ENCODE measurements around the gene MYOM1.
"Not testable (repeated sequence)": the region's sequence is repeated elsewhere in the genome, so short reads cannot be mapped to it uniquely, and the experiment has no call there.

Gene MYOM1

DNA sequence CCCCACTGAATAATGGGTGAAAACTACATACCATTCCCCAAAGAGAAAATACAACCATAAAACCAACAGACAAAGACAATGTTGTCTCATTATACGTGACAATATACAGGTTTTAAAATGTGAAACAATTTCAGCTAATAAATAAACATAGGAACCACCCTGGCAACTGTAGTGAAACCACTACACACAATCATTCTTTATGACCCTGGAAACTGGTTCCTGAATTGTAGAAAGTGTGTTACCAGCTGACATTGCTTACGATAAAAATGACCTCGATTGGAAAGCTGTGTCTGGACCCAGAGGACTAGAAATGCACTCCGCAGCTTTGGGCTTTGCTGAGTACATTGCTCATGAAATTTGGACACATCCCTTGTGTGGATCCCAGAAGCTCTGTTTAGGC is 132.9 kb downstream of the MYOM1 start:
- DNase-seq (ENCODE audit: low spot score): no peak

DNA sequence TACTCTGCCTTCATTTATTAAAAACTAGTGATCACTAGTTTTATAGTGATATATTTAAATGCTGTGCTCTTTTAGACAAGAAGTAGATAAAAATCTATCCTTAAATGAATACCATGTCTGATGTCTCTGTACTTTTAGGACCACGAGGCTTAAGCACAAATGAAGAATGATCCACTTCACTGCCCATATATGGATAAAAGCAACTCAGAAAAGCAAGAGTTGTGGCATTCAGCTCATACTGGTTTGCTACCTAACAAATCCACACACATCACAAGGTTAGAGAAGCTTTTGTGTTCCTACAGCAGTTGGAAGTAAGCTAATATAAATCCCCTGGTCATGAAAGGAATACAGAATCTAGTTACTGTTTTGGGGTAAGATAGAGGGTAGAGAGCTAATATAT is 134.2 kb downstream of the MYOM1 start:
- DNase-seq (ENCODE audit: low spot score): no peak

DNA sequence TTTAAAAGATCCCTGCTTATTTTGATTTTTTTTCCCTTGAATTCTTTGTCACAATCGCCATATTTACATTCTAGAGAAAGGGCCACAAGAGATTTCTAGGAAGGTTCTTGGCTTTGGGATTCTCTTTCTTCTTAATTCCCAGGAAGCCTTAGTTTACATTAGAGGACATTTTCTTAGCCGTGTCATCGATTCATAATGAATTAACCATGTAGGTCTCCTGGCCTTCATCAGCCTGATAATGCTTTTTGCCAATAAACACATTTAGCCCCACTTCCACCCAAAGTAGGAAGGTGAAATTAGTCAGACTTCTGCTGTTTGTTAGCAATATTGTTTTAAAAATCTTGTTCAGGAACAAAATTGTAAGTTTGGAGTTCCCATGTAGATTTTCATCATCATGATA is 135.6 kb downstream of the MYOM1 start:
- no peak for DNase-seq (ENCODE audit: low spot score)

DNA sequence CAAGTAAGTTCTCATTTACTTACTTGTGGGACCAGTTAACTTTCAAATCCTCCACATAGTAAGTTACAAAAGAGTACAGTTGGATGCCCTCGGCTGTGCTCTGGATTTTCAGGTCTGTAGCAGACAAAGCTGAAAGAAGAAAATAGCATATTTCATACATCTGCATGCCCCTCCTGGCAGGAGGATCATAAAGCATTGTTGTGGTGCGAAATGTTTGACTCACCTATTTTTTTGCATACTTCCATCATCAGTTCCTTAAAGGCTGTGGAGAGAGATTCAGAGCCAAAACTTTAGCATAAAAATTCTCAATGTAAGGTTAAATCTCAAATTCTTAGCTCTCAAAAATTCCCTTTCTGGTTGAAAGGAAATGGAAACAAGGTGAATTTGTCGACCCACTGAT is 136.0 kb downstream of the MYOM1 start:
- DNase-seq (ENCODE audit: low spot score): no peak

DNA sequence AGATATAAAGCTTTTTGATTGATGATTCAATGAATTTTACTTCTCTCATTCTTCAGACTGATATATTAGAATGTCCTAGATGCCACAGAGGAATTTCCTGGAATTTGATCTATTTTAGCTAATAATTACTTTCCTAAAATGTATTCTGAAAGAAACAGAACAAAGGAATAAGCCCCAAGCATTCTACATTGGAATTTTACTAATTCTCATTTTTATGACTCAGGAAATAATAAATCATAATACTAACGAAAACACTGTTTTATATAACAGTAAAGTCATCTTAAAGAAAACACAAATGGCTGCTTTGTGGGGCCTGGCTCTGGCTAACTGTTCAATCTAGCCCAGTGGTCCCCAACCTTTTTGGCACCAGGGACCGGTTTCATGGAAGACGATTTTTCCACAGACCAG is 138.2 kb downstream of the MYOM1 start:
- no peak for DNase-seq (ENCODE audit: low spot score)

DNA sequence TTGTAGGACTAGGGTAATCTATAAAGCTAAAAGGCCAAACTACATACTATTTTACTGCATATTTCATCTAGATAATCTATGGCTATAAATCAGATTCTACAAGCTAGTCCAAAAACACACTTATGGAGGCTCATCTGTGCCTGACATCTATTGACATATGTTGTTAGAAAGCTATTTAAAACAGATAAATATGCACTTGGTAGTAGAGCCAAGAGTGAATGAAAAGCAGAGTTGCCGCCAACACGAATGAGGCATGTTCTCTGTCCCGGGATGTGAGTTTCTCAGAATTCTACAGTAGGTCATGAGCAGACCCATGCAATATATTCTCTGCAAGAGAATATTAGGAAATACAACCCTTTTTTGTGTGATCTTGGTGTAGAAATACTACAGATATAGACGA is 140.1 kb downstream of the MYOM1 start:
- DNase-seq (ENCODE audit: low spot score): no peak

DNA sequence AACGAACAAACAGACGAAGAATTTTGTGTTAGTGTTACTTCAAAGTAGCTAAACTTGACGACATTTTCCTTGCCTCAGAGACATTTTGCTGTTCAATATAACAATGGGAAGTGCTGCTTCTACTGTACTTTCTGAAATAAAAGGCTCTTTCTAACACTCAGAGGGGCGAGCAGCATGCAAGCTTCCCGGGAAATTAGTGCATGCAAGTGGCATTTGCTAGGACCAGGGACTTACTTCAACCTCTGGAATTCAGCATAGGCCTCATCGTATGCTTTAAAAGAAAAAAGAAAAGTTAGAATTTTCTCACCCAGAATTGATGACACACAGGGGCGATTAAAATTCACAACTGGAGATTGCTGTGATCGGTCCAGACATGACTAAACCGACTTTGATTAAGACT is 144.3 kb downstream of the MYOM1 start:
- no peak for DNase-seq (ENCODE audit: low spot score)

DNA sequence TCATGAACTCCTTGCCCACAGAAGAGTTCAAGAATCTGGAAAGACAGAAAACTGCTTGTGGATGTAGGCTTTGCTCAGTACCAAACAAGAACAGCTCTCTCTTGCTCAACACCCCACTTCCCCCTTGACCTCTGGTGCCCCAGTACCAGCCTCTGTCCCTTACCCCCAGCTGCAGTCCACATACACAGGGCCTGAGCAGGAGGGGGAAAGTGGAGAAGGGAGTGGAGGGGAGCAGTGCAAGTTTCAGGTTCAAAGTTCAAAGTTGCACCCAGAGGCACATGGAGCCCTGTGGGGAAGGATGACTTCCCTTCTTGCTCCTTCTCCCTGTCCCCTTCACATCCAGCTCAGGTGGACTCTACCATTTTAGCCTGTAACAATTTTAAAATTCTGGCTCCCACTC is 145.7 kb downstream of the MYOM1 start:
- DNase-seq (ENCODE audit: low spot score): no peak

DNA sequence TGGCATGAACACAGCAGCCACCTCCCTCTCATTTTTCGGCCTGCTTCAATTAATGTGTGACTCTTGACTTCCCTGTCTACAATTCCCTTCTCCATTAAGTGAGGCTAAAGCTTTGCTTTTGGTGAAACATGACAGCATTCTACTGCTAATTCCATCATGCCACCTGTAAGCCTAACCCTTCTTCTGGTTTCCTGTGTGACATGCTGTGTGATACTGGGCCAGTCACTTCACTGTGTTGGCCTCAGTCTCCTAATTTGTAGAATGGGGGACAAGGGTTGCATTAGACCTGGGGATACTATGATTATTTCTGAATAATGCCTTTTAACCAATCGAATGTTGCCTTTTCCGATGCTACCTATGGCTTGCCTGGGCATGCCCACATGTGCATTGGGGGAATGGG is 146.4 kb downstream of the MYOM1 start:
- not testable (repeated sequence) for DNase-seq (ENCODE audit: low spot score)

DNA sequence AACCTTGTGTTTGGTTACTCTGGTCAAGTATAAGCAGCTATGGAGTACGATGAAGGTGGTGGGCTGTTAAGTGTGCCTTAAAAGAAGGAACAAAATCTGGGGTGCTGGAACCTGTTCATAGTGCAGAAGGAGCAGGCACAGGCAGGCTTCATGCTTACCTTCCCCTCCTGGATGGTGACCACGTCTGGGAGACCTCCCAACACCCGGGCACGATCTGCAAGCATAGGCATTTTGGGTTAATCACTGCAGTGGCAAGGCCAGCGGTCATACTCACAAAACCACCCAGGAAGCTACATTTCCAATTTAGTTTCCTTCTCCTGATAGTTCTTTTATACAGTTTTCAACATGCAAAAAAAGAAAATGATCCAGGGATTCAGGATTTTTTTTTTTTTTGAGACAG is 148.1 kb downstream of the MYOM1 start:
- no peak for DNase-seq (ENCODE audit: low spot score)

DNA sequence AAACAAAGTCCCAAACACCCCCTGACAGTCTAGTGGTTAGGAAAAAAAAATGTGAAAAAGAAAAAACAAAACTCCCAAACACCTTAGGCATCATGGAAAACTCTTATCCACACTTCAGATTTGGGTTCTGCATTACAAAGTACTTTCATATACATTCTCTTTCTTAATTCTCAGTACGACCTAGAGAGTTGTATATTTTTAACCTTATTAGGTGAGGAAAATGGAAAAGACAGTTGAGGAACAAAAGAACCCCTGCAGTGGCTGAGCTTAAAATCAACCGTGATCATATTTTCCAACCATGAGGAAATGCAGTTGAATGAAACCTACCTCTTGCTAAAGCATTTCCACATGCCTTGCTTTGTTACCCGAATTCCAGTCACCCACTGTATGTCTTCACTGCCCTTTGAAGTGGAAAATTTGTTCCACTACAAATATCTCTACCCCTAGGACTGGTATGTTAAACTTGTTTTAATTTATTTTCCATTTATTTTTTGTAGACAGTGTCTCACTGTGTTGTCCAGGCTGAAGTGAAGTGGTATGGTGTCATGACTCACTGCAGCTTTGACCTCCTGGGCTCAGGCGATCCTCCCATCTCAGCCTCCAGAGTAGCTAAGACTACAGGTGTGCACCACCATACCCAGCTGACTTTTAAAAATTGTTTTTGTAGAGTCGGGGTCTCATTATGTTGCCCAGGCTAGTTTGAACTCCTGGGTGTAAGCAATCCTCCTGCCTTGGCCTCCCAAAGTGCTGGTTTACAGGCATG is 149.9 kb downstream of the MYOM1 start:
- no peak for DNase-seq (ENCODE audit: low spot score)

DNA sequence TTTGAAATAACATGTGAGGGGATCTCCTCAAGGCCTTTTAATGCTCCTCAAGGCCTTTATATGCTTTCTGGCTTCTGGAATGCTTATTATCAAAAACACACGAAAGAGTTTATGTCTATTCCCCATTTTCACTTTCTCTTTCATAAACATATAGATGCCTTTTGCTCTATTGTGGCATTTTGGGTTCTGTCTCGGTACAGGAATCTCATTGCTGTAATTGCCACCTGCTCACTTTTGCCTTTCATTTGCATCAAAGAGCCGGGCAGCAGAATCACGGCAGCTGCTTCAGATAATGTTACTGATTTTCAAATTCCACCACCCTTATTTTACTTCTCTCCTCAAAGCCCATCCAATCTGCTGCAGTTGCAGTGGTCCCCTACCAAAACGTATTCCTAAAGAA is 152.0 kb downstream of the MYOM1 start:
- DNase-seq (ENCODE audit: low spot score): no peak

DNA sequence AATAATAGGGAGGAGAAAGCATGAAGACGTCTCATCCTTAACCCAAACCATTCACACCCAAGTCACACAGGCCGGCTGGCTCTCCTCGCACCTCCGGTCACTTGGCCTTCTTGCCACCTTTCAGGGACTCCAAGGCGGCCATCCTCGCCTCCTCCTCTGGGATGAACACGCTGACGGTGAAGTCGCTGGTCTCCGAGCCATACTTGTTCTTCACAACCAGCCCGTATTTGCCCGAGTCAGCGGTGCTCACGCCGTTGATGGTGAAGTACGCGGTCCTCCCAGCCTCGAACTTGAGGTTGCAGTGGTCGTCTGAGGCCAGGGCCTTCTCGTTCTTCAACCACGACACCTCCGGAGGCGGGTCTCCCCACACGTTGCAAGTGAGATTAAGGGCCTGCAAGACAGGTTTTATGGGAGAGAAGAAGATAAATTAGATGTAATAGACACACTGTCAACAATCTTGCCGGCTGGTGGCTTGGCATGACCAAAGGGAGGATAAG is 152.6 kb downstream of the MYOM1 start:
- DNase-seq (ENCODE audit: low spot score): no peak

DNA sequence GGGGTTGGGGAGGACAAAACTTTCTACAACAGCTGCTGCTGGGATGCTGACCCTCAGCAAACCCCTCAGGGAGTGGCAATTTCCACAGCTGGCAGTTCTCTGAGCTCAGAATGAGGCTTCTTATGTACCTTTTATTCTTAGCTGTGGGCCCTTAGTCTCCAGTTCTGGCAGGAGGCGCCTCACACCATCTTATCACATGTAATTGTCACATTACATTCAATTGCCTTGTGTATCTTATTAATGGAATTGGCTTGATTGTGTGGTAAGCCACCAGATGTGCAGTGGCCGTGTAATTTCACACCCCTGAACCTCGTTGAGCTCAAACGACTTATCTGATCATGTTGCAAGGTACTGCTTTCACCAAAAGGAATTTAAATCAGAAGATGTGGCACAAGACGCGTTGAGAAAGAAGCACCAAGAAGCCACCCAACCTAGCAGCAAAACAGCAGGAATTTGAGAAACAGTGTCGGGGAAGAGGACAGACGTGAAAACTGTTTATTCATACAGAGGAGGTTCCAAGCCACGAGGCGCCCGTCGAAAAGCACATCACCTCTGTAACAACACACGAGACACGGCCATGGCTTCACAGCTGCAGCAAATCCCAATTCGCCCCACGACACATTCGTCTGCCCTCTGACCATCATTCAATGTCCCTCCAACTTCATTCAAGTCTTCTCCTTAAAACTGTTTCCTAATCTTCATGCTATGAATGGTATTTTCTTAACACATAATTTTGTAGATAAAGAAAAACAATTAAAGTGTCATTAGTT is 153.2 kb downstream of the MYOM1 start:
- DNase-seq (ENCODE audit: low spot score): no peak

DNA sequence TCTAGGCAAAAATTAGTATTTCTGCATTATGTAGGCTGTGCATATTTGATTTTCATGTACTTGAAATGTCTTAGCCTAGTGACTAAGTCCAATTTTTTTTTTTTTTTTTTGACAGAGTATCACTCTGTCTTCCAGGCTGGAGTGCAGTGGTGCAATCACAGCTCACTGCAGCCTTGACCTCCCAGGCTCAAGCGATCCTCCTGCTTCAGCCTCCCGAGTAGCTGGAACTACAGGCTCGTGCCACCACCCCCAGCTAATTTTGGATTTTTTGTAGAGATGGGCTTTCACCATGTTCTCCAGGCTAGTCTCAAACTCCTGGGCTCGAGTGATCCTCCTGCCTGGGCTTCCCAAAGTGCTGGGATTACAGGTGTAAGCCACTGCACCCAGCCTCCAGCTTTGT is 156.0 kb downstream of the MYOM1 start:
- DNase-seq (ENCODE audit: low spot score): not testable (repeated sequence)

DNA sequence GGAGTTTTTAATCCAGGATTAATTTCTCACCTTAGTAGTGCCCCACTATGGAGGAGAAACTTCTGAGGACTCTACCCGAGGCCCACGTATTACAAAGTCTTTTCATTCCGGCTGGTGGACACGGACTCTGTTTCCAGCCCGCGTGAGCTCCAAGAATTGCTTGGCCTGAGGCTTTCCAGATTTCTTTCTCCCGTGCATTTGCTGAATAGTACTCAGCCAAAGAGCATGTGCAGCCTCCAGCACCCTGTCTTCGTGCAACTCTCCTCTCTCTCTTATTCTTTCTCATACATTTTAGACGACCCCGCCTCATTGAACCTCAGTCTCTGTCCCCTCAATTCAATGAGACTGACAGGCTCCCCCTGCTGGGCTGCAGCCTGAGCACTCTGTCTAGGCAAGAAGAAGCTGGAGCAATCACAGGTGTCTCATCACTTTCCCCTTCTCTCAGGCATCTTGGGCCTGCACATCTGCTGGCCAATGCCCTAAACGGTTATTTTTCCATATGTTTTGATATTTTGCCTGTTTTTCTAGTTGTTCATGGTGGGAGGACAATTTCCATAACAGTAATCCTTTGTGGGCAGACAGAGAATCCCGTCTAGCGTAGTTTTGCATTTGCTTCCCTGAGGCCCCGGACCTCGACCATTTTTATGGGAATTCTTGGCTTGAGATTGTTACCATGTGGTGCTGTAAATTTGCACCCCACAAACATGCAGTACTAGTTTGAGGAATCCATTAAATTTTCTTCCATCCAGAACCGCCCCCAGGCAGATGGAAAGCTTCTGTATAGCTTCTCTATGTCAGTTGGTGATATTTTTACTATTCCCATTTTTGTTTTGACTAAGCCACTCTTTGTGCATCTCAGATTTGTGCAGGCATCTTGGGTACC is 156.7 kb downstream of the MYOM1 start:
- peak; percentile 55 for DNase-seq (ENCODE audit: low spot score)

DNA sequence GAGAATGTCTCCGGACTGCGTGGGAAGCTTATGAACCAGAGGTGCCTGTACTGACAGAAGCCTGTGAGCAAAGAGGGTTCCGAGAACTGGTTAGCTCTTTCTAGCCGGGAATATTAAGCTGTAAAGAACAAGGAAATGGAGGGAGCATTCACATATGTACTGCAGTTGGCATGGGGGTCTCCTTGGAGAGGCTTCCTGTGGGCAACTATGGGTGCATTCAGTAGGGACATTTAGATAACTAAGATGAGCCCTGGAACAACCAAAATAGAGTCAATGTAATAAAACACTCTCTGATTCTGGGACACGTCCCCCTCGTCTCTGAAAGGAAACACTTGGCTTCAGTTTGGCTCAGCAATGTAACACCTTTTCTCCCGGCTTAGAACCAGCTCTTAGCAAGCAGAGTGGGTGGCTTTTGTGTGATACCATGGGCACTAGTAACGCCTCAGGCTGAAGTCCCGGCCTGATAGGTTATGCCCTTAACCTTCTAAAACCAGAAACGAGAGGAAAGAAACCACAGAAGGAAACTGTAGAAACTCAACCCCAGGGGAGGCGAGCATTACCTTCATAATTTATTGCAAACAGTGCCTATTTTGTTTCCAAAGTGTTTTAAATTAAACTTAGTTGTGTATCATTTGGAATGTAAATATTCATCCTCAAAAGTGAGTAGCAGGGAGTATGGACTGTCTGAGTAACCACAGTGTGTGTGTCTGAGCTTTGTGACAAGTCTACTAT is 158.0 kb downstream of the MYOM1 start:
- no peak for DNase-seq (ENCODE audit: low spot score)

DNA sequence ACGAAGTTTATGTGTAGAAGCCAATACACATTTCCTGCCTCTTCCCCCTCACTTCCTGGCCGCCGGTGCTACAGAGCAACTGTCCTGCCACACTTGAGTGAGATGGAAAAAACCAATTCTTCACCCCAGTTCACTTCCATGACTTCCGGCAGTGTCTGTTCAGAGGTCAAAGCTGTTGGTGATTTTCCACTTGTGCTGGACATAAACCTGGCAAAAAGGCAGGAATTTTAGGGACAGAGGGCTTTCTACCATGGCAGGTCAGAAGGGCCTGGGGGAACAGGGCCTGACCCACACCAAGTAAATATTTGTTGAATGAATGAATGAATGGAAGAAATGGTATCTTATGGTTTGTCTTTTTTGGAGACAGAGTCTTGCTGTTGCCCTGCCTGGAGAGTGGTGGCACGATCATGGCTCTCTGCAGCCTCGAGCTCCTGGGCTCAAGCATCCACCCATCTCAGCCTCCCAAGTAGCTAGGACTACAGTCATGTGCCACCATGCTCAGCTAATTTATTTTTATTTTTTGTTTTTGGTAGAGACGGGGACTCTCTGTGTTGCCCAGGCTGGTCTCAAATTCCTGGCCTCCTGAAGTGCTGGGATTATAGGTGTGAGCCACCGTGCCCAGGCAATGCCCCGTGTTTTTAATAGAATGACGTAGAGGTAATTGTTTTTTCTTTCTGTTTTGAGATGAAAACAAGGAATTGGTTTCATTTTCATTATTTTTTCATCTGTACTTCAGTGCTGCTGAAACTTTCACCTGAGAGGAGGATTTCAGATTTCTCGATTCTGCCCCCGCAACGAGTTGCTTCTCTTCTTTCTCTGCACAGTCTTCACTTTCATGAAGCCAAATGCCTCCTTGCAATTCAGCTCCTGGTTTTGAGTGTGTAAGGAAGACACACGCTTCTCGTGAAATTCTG is 158.8 kb downstream of the MYOM1 start:
- no peak for DNase-seq (ENCODE audit: low spot score)

DNA sequence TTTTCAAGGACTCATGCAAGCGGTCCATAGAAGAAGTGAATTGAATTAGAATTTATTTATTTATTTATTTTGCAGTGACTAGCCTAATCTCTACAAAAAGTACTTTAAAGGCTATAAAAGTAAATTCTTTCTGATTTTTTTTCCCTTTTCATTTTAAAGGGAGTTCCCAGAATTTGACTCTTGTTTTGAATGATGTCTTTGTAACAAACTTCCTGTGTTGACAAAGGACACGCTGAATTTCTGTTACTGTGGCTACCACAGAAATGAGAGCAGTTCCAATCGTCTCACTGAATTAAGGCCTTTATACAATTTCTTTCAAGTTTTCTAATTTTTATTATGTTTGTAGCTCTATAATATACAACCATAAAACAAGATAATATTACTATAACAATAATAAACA is 160.5 kb downstream of the MYOM1 start:
- no peak for DNase-seq (ENCODE audit: low spot score)

DNA sequence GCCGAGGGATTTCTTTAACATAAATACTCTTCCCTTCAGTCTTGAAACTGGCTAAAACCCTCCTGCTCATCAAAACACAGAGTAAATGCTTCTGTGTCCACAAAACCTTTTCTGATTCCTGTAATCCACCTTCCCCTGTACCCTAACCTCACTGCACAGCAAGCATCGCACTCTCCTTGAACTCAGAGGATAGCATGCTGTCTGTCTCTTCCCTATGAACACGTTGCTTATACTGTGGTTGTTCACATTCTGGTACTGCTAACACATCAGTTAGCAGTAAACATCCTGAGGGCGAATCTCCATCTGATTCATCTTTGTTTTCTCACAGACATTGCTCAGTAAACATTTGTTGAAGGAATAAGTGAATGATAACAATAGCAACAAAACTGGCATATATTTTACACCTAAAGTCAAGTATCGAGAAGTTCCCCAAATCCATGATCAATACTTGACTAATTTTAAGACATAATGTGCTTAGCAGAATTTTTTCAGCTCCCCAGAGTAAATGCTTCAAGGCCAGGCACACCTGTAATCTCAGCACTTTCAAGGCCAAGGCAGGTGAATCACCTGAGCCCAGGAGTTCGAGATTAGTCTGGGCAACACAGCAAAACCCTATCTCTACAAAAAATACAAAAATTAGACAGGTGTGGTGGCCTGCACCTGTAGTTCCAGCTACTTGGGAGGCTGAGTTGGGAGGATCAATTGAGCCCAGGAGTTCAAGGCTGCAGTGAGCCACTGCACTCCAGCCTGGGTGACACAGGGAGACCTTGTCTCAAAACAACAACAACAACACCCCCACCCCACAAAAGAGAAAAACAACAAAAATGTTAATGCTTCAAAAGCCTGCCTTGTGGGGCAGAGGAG is 161.2 kb downstream of the MYOM1 start:
- DNase-seq (ENCODE audit: low spot score): no peak
